Peyer's patch (tissue), 4 donors: ENCODE measurements around the gene VSX2.

ENCODE experiments used
- POLR2A ChIP-seq, 2 donors: fragments of 450-650 bp; IDR thresholded peaks; one replicate each; pipeline ENCODE4 v1.5.1; 2017; ENCODE audit warnings: antibody characterized with exemption in 2 of 2, mild to moderate bottlenecking in 2 of 2, moderate library complexity in 2 of 2
- TF ChIP-seq, protein P1 (sequence below), 6 experiments: fragments of 450-650 bp in 4 of 6; fragments of 200-600 bp in 2 of 6; sonication (generic) in 1 of 6; IDR thresholded peaks; one replicate each; pipeline ENCODE4 v1.5.1; 2017 to 2019; ENCODE audit warnings: antibody characterized with exemption in 6 of 6, mild to moderate bottlenecking in 3 of 6, moderate library complexity in 1 of 6

DNA sequence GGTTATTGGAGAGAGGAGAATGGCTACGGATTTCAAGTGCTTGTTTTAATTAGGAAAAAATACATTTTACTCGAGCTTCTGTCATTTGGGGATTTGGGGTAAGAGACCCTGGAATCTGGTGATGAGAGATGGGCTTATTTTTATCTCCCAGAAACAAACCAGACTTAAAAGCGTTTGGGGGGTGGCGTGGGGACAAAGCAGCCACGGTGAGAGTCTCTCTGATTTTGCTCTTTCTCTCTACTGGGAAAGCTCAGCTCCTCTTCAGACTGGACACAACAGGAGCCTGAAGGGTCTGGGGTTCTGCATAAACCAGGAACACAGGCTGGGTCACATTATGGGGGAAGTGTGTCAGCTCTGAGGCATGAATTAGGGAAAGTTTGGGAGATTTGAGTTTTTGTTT lies 3.8 kb downstream of the VSX2 start:
- TF ChIP-seq, protein P1, sequence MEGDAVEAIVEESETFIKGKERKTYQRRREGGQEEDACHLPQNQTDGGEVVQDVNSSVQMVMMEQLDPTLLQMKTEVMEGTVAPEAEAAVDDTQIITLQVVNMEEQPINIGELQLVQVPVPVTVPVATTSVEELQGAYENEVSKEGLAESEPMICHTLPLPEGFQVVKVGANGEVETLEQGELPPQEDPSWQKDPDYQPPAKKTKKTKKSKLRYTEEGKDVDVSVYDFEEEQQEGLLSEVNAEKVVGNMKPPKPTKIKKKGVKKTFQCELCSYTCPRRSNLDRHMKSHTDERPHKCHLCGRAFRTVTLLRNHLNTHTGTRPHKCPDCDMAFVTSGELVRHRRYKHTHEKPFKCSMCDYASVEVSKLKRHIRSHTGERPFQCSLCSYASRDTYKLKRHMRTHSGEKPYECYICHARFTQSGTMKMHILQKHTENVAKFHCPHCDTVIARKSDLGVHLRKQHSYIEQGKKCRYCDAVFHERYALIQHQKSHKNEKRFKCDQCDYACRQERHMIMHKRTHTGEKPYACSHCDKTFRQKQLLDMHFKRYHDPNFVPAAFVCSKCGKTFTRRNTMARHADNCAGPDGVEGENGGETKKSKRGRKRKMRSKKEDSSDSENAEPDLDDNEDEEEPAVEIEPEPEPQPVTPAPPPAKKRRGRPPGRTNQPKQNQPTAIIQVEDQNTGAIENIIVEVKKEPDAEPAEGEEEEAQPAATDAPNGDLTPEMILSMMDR (IDR thresholded peaks at IDR 0.05): no peak
- no peak for TF ChIP-seq POLR2A (IDR thresholded peaks at IDR 0.05)
